HG02981 (cell line): Measurements from ENCODE around the gene TNFRSF19.

Experiments
- ATAC-seq: cut with Tn5 transposase; IDR thresholded peaks from one replicate; pipeline ENCODE4 v1.9.1; 2021; ENCODE audit warnings: mild to moderate bottlenecking, moderate library complexity; ENCODE audit not compliant: unreplicated experiment

The TNFRSF19 gene

GRCh38 chr13:23621316-23621645 lies 51.1 kb downstream of the TNFRSF19 start:
- ATAC-seq: no peak

GRCh38 chr13:23622985-23623384 lies 52.8 kb downstream of the TNFRSF19 start:
- ATAC-seq: no peak

DNA sequence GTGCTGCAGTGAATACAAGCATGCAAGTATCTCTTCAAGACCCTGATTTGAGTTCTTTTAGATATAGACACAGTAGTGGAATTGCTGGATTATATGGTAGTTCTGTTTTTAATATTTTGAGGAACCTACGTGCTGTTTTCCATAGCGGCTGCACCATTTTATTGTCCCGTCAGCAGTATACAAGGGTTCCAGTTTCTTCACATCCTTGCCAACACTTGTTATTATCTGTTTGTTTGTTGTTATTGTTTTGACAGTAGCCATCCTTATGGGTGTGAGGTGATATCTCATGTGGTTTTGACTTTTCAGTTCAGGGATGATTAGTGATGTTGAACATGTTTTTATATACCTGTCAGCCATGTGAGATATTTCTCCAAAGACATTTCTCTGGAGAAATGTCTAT lies 53.2 kb downstream of the TNFRSF19 start:
- no peak for ATAC-seq

DNA sequence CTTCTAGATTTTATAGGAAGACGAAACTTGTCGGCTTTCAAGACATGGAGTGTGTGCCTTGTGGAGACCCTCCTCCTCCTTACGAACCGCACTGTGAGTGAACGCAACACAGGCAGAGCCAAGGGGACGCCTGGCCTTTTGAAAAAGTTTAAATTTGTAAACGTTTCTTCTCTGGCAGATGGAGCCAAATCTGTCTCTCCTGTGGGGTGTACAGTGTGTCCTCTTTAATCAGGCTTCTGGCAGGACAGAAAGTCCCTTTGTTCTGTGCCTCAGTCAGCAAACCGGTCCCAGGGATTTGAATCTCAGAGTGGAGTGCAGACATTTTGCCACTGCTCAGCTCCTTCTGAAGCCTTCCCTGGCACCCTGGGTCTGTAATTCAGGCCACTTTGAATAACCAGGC lies 56.5 kb downstream of the TNFRSF19 start:
- ATAC-seq: no peak

DNA sequence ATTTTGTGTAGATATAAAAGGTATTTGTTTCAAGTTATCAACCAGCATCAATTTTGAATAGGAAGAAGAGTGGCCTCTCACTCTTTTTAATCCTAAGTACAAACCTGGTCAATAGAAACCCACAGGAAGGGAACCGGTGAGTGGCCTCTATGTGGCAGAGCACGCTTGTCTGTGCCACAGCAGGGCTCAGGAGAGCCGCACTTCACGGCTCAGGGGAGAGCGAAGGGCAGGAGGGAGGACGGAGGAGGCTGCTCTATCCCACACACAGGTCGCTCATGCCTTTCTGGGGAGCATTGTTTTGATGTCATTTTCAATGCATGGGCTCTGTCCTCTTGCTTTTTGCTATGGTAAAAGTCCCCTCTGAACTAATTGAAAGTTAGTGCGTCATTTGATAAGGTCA lies 57.2 kb downstream of the TNFRSF19 start:
- ATAC-seq: no peak

GRCh38 chr13:23628250-23628649 lies 58.0 kb downstream of the TNFRSF19 start:
- ATAC-seq: no peak

GRCh38 chr13:23628765-23629565 lies 58.8 kb downstream of the TNFRSF19 start:
- ATAC-seq: no peak

- no peak for ATAC-seq
Observed at GRCh38 chr13:23629566-23630272, 59.5 kb downstream of the TNFRSF19 start.

DNA sequence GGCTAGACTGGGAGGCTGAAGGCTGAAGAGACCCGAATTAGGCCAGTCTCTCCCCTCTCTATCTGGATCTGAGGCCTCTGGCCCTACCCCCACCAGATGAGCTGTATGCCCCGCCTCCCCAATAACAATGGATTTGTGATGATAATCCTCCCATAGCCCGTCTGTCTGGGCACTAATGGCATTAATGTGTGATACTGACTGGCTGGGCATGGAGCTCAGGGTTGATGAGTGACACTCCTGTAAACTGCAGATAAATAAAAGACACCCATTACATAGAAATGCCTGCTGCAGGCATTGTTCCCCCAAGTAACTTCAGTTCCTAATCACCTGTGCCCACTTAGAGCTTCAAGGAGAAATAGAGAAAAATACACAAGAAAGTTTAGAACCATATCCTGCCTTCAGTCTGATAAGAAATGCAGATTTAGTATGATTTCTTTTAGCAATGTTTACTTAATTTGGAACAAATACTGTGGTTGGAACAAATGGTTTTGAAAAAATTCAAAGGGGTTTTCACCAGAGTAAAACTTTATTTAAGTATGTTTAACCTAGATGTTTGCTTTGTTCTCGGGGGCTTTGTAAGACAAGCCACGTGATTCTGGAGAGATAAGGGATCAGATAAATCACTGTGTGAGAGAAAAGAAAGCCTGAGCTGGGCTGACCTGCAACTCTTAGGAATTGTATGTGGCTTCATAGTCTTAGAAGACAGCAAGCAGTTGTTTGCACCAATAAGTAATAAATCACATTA lies 60.3 kb downstream of the TNFRSF19 start:
- ATAC-seq: no peak

DNA sequence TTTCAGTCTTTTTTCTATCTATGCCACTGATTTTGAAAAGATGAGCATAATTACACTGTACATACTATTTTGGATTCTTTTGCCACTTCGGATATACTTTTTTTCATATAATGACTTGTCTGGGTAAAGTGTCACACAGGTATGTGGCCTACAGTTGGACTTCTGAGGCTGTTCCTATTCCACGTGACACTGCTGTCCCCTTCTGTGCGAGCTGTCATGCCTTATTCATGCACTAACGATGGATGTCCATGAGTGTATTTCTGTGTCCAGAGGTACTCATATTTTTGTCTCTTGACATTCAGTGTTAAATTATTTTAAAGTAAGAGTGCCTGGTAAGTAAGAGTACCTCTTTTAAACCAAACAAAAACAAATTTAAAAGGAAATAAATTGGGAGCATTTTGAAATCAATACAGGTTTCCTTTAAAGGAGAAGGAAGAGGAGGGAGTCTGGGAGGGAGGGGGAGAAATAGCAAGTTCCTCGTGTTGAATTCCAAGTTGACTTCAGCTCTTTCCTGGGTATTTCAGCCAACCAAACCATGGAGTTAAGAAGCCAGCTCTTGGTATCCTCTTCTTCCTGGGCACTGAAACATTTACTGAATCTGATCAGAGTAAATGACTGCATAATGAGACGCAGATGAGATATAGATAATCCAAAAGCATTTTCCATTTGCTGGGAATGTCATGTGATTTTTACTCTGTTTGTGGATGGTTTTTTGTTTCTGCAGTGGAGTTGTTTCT lies 61.3 kb downstream of the TNFRSF19 start:
- no peak for ATAC-seq

GRCh38 chr13:23632048-23632582 lies 61.9 kb downstream of the TNFRSF19 start:
- ATAC-seq: no peak

GRCh38 chr13:23632741-23633140 lies 62.5 kb downstream of the TNFRSF19 start:
- no peak for ATAC-seq

GRCh38 chr13:23634897-23635296 lies 64.7 kb downstream of the TNFRSF19 start:
- no peak for ATAC-seq

GRCh38 chr13:23636360-23636759 lies 66.1 kb downstream of the TNFRSF19 start:
- no peak for ATAC-seq

- no peak for ATAC-seq
Observed at GRCh38 chr13:23637829-23638228, 67.6 kb downstream of the TNFRSF19 start.

DNA sequence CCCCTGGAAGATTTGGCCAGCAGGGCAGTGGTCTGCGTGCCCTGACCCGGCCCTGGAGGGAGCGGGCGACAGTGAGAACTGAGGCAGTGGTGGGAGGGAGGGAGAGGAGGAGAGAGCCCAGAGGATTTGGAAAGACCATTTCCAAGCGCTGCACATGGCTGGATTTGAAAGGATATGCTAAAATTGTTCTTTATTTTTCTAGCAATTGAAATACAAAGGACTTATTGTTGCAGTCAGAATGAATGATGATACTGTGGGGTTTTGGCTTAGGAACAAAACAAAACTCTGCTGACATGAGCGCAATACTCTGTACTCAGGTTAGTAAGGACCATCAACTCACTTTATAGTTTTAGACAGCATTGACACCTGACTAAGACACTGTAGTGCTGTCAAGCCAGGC lies 69.5 kb downstream of the TNFRSF19 start:
- no peak for ATAC-seq

GRCh38 chr13:23642110-23642509 lies 71.9 kb downstream of the TNFRSF19 start:
- ATAC-seq: no peak

DNA sequence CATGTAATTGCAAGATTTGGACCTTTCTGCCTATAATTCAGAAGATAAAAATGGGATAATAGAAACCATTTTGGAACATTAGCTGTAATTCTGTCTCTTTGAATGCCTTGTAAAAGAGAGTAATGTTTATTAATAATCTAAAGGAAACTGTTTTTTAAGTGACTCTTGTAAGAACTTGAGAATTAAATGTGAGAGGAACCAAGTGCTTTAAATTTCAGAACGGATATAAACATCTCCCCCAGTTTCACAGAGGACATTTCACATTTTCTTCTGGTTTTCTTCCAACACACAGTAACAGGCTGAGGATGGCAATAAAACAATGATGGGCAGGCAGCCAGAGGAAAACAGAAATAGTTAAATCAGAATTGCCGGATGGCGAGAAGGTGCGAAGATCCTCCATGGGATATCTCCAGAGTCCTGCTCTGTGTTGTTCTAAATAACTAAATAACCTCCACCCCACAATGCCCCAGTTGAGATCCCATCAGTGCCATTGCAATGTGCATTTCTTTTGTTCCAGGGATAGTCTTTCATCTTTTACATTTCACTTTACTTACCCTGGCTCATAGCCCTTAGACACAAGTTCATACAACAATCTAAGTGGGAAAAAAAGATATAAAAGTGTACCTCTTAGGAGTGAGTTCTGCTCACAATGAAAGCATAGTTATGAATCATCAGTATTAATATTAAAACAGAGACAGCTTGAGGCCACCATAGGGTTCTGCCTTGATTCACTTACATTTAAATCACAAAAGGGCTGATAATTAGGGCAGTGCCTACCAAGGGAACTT lies 73.3 kb downstream of the TNFRSF19 start:
- no peak for ATAC-seq

GRCh38 chr13:23644126-23644419 lies 73.9 kb downstream of the TNFRSF19 start:
- no peak for ATAC-seq

DNA sequence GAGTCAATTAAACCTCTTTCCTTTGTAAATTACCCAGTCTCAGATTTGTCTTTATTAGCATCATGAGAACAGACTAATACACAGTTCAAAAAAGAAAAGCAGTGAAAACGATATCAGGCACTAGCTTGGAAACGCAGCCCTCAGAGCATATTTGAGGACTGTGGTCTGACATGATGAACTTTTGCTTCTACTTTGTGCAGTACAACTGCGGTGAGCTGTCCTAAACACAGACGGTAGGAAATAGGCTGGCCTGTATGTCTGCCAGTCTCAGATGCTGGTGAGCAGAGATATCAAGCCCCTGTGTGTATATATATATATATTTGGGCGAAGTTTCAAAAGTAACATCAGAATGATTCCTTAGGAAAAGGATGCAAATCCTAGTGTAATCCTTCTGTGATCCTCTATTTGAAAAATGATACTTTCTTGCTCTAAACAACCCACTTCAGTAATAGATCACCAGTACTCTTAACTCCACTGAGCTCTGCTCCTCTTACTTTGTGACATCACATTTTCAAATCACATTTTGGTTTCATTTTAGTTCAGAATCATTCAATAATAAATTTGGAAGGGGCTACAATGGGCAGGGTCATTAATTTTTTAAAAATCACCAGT lies 74.4 kb downstream of the TNFRSF19 start:
- no peak for ATAC-seq
